CD8-positive, alpha-beta memory T cell (primary cell): Measurements from ENCODE around the gene EXTL1. TPM values are rescaled to one million over a fixed set of nuclear protein-coding genes. Genes with fewer than 3 reads are reported as not detected.

Experiments
- CTCF ChIA-PET: fragments of 350-600 bp; sonication (Branson Sonifier 250); formaldehyde crosslinking; loops from one replicate; lab custom pipeline; 2021; ENCODE audit warnings: antibody characterized with exemption; lab: Charles Lee
- POLR2A ChIA-PET: fragments of 350-600 bp; sonication (Branson Sonifier 250); formaldehyde crosslinking; loops from one replicate; lab custom pipeline; 2021; ENCODE audit warnings: antibody characterized with exemption; lab: Charles Lee
- DNase-seq, 5 donors: peaks; one replicate each; pipeline versions ENCODE4 v3.0.0 to v3.0.0-alpha.2; 2020 to 2022; ENCODE audit warnings: mixed read lengths in 1 of 5
- H3K27ac ChIP-seq: one replicate; pipeline ENCODE4 v1.7.0; 2013; ENCODE audit warnings: low read depth, mild to moderate bottlenecking, low read length, moderate library complexity
- H3K27me3 ChIP-seq: 2 replicates; pipeline ENCODE4 v1.7.0; 2013; ENCODE audit warnings: low read length, mild to moderate bottlenecking; ENCODE audit not compliant: insufficient read depth, poor library complexity, severe bottlenecking
- H3K36me3 ChIP-seq: 2 replicates; pipeline ENCODE4 v1.7.0; 2013; ENCODE audit warnings: mild to moderate bottlenecking, low read length, moderate library complexity; ENCODE audit not compliant: insufficient read depth
- H3K4me1 ChIP-seq: 2 replicates; pipeline ENCODE4 v1.7.0; 2013; ENCODE audit warnings: mild to moderate bottlenecking, low read length, moderate library complexity; ENCODE audit not compliant: insufficient read depth
- H3K4me3 ChIP-seq: 2 replicates; pipeline ENCODE4 v1.7.0; 2013; ENCODE audit warnings: mild to moderate bottlenecking, low read length
- H3K9me3 ChIP-seq: 2 replicates; pipeline ENCODE4 v1.7.0; 2013; ENCODE audit warnings: mild to moderate bottlenecking, low read length
- H3K27ac Mint-ChIP-seq, 8 donors: one replicate each; pipeline ENCODE4 v1.8.0; 2020 to 2021; ENCODE audit warnings: mixed read lengths in 8 of 8, mild to moderate bottlenecking in 6 of 8, inconsistent platforms in 3 of 8, moderate library complexity in 3 of 8
- H3K27me3 Mint-ChIP-seq, 2 donors: one replicate each; pipeline ENCODE4 v1.8.0; 2020 to 2021; ENCODE audit warnings: mixed read lengths in 2 of 2, mild to moderate bottlenecking in 1 of 2, moderate library complexity in 1 of 2
- H3K36me3 Mint-ChIP-seq, 3 donors: one replicate each; pipeline ENCODE4 v1.8.0; 2020 to 2021; ENCODE audit warnings: mixed read lengths in 3 of 3, inconsistent platforms in 1 of 3, mild to moderate bottlenecking in 1 of 3
- H3K4me1 Mint-ChIP-seq, 3 donors: one replicate each; pipeline ENCODE4 v1.8.0; 2020 to 2021; ENCODE audit warnings: mixed read lengths in 3 of 3, inconsistent platforms in 1 of 3, mild to moderate bottlenecking in 1 of 3
- H3K4me3 Mint-ChIP-seq, 7 donors: one replicate each; pipeline ENCODE4 v1.8.0; 2020 to 2021; ENCODE audit warnings: mixed read lengths in 7 of 7, mild to moderate bottlenecking in 6 of 7, moderate library complexity in 4 of 7, inconsistent platforms in 2 of 7
- H3K9me3 Mint-ChIP-seq, 5 donors: one replicate each; pipeline ENCODE4 v1.8.0; 2020 to 2022; ENCODE audit warnings: mixed read lengths in 5 of 5, mild to moderate bottlenecking in 3 of 5, moderate library complexity in 2 of 5, inconsistent platforms in 1 of 5
- polyA plus RNA-seq: library from polyadenylated mRNA; unstranded; fragments of 300-500 nt; fragmentation: Illumina TruSeq; gene quantifications from one replicate; pipeline ENCODE4 v1.2.3, GENCODE V29; 2021
- total RNA-seq, 2 experiments: library from RNA; stranded (reverse); gene quantifications; one replicate each; pipeline ENCODE4 v1.2.3, GENCODE V29; 2021

EXTL1 gene
- total and polyA plus RNA-seq, 3 experiments from 2014 or later, result not detected

DNA sequence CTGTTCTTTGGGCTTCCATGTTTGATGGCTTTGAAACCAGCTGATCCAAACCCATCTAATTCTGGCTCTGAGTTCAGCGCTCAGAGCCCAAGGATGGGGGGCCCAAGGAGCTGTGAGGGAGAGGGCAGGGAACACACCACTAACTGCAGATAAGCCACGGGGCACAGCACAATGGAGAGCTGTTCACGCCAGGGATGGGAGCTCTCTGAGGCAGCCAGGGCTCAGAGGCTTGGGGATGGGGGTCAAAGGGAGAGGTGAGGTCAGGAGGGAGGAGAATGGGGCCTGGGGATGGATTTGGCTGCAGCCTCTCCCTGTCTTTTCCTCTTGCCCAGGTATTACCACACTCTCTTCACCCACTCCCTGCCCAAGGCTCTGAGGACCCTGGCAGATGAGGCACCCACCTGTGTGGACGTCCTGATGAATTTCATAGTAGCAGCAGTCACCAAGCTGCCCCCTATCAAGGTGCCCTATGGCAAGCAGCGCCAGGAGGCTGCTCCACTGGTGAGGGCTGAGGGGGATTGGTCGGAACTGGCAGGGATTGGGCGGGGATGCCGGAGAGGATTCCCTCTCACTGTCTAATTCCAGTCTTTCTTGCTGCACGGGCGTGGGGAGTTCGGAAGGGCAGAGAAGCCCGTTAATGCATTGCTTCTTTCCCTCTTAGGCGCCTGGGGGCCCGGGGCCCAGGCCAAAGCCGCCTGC, 13.1 kb downstream of the EXTL1 start:
- H3K27ac ChIP-seq, result peak overlapping the region; percentile 88
- ChIA-PET CTCF (interaction anchor here (0.6 to 2.1 kb wide), 11 partner anchors 9 to 199 kb away, joined by 3 to 10 read pairs (median 4); partner anchors contain the start of gene CEP85), POLR2A (no interaction called here)

DNA sequence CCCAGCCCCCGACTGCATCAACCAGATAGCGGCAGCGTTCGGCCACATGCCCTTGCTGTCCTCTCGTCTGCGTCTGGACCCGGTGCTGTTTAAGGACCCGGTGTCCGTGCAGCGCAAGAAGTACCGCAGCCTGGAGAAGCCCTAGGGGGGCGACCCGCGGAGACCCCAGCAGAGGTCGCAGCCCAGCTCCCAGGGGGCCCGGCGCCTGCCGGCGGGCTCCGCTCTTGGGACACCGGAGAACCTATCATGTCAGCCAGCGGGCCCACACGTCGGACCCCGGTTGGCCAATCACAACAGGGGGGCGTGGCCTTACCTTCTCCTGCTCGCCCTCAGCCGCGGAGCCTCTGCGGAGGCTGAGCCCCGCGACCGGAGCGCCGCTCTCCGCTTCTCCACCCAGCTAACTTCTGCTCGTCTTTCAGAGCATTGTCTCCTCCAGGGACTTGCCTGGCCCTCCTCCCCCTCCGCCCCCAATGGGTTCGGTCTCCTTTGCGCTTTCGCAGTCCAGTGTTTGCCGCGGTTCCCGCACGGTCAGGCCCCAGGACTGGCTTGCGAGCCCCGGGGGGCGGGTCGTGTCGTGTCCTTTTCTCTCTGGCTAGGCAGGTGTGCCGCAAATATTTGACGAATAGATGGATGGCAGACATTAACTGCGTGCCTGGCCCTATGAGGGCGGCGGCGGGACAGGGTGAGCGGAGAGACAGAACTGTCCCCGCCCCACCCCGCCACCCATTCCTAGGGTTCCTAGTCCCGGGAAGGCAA, 13.8 kb downstream of the EXTL1 start:
- H3K4me3 ChIP-seq, result peak overlapping the region; percentile 96
- H3K4me1 ChIP-seq, result peaks cover 6% of the 10 kb centered on the region
- peak overlapping the region; percentile 88 for H3K27ac ChIP-seq
- peaks cover 3 to 4% of the 10 kb centered on the region in 2 donors for H3K27me3 Mint-ChIP-seq
- H3K4me1 Mint-ChIP-seq, result peaks cover 6 to 13% (median 12%) of the 10 kb centered on the region in 3 donors
- peak overlapping the region; percentile 93 to 97 (median 95) for H3K4me3 Mint-ChIP-seq
- H3K27ac Mint-ChIP-seq, result peak overlapping the region; percentile 80 to 98 (median 92)
- ChIA-PET POLR2A (no interaction called here), CTCF (interaction anchor here (0.6 to 2.1 kb wide), 14 partner anchors 8 to 199 kb away, joined by 3 to 10 read pairs (median 4); partner anchors contain the start of gene CEP85)
- H3K36me3 Mint-ChIP-seq, result peaks cover 0 to 5% (median 0%) of the 10 kb centered on the region in 3 donors
- H3K27me3 ChIP-seq, result no peaks in the 10 kb centered on the region
- peak; percentile 89 to 95 (median 91) for DNase-seq
- no peaks in the 10 kb centered on the region for H3K9me3 ChIP-seq
- H3K9me3 Mint-ChIP-seq, result no peaks in the 10 kb centered on the region
- H3K36me3 ChIP-seq, result no peaks in the 10 kb centered on the region

More for the DNA sequence above, 13.1 kb downstream of the EXTL1 start:
- H3K4me3 ChIP-seq, result peak overlapping the region; percentile 96
- DNase-seq, result no peak
- H3K9me3 ChIP-seq, result no peaks in the 10 kb centered on the region
- Mint-ChIP-seq H3K4me1 (peaks cover 6 to 13% (median 12%) of the 10 kb centered on the region in 3 donors), H3K27me3 (peaks cover 4 to 7% of the 10 kb centered on the region in 2 donors), H3K36me3 (peaks cover 0 to 5% (median 0%) of the 10 kb centered on the region in 3 donors), H3K9me3 (no peaks in the 10 kb centered on the region), H3K27ac (peak overlapping the region in 5 of 8 donors; percentile 42 to 88 (median 76)), H3K4me3 (peak overlapping the region; percentile 93 to 97 (median 95))
- no peaks in the 10 kb centered on the region for H3K36me3 ChIP-seq
- H3K4me1 ChIP-seq, result peaks cover 6% of the 10 kb centered on the region
- no peaks in the 10 kb centered on the region for H3K27me3 ChIP-seq

GRCh38 chr1:26035959-26036755, 14.6 kb downstream of the EXTL1 start:
- POLR2A ChIA-PET, result no interaction called here
- CTCF ChIA-PET, result interaction anchor here (0.6 to 2.1 kb wide), 21 partner anchors 9 to 397 kb away, joined by 3 to 10 read pairs (median 4); partner anchors contain the start of genes CEP85, SLC30A2 and ZNF593
- Mint-ChIP-seq H3K4me1 (peaks cover 6 to 13% (median 12%) of the 10 kb centered on the region in 3 donors), H3K36me3 (peaks cover 0 to 5% (median 0%) of the 10 kb centered on the region in 3 donors), H3K27me3 (peaks cover 0 to 3% of the 10 kb centered on the region in 2 donors), H3K9me3 (no peaks in the 10 kb centered on the region), H3K4me3 (peak overlapping the region; percentile 93 to 97 (median 95)), H3K27ac (peak overlapping the region; percentile 80 to 98 (median 92))
- peak overlapping the region; percentile 88 for H3K27ac ChIP-seq
- H3K9me3 ChIP-seq, result no peaks in the 10 kb centered on the region
- peaks cover 6% of the 10 kb centered on the region for H3K4me1 ChIP-seq
- peak overlapping the region; percentile 96 for H3K4me3 ChIP-seq
- peak; percentile 65 to 79 (median 70) for DNase-seq
- H3K27me3 ChIP-seq, result no peaks in the 10 kb centered on the region
- no peaks in the 10 kb centered on the region for H3K36me3 ChIP-seq

DNA sequence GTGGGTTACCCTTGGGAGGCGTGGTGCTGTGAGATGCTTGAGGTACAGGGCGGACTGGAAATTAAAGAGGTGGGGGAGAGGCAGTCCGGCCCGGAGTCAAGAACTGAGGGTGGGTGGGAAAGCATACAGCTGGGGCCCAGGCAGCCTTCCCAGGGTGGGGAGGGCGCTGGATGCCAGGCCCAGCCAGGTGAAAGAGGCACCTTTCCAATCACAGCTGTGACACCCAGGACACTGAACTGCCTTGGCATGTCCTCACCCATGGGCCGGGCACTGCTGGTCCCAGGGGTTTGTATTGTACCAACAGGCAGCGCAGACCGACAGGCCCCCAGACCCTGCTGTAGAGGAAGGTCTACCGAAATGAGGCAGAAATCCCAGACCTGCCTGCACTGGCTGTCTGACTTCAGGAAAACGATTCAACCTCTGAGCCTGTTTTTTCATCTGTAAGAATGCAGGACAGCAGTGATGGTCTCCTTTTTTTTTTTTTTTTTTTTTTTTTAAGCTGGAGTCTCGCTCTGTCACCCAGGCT, 15.2 kb downstream of the EXTL1 start:
- H3K27ac Mint-ChIP-seq, result no peak overlapping the region
- peak overlapping the region in 2 of 7 donors; percentile 23 to 31 for H3K4me3 Mint-ChIP-seq
- peaks cover 6 to 13% (median 12%) of the 10 kb centered on the region in 3 donors for H3K4me1 Mint-ChIP-seq
- no peak overlapping the region for H3K27ac ChIP-seq
- DNase-seq, result no peak
- ChIA-PET CTCF (interaction anchor here (0.6 to 2.1 kb wide), 18 partner anchors 9 to 396 kb away, joined by 3 to 10 read pairs (median 4); partner anchors contain the start of genes SLC30A2 and ZNF593), POLR2A (no interaction called here)
- no peaks in the 10 kb centered on the region for H3K9me3 ChIP-seq
- peaks cover 0 to 5% (median 0%) of the 10 kb centered on the region in 3 donors for H3K36me3 Mint-ChIP-seq
- peaks cover 4% of the 10 kb centered on the region in 2 donors for H3K27me3 Mint-ChIP-seq
- no peaks in the 10 kb centered on the region for H3K36me3 ChIP-seq
- no peaks in the 10 kb centered on the region for H3K27me3 ChIP-seq
- H3K9me3 Mint-ChIP-seq, result no peaks in the 10 kb centered on the region
- no peak overlapping the region for H3K4me3 ChIP-seq
- H3K4me1 ChIP-seq, result peaks cover 6% of the 10 kb centered on the region

- no peak overlapping the region for H3K27ac ChIP-seq
- DNase-seq, result no peak
- H3K4me1 ChIP-seq, result peaks cover 6% of the 10 kb centered on the region
- Mint-ChIP-seq H3K27me3 (peaks cover 2 to 11% of the 10 kb centered on the region in 2 donors), H3K36me3 (peaks cover 0 to 5% (median 0%) of the 10 kb centered on the region in 3 donors), H3K27ac (peak overlapping the region in 1 of 8 donors; percentile 27), H3K9me3 (no peaks in the 10 kb centered on the region), H3K4me3 (peak overlapping the region in 1 of 7 donors; percentile 68), H3K4me1 (peaks cover 6 to 13% (median 12%) of the 10 kb centered on the region in 3 donors)
- POLR2A ChIA-PET, result no interaction called here
- H3K9me3 ChIP-seq, result no peaks in the 10 kb centered on the region
- no peaks in the 10 kb centered on the region for H3K36me3 ChIP-seq
- H3K4me3 ChIP-seq, result no peak overlapping the region
- CTCF ChIA-PET, result no interaction called here
- H3K27me3 ChIP-seq, result peaks cover 3% of the 10 kb centered on the region
These were observed 16.3 kb downstream of the EXTL1 start for GRCh38 chr1:26037904-26038303.

DNA sequence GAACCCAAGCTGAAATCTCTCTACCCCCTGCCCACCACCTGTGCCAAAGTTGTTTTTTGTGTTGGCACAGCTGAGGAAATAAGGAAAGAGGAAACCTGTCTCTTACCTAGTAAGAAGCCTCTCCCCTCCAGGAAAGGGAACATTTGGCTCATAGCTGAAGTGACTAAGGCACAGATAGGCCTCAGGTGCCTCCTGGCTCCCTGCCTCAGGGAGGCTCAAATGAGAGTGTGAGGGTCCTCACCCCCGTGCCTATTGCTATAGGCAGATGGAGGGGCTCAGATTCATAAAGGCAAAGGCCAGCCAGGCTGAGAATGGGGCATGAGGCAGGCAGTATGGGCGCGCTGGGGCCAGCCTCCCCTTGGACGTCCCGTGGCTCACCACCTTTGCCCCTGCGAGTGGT, 16.9 kb downstream of the EXTL1 start:
- no peak for DNase-seq
- Mint-ChIP-seq H3K4me3 (peak overlapping the region in 2 of 7 donors; percentile 47 to 68), H3K36me3 (peaks cover 0 to 5% (median 0%) of the 10 kb centered on the region in 3 donors), H3K27me3 (peaks cover 6 to 17% of the 10 kb centered on the region in 2 donors), H3K9me3 (no peaks in the 10 kb centered on the region), H3K4me1 (peaks cover 6 to 13% (median 12%) of the 10 kb centered on the region in 3 donors), H3K27ac (no peak overlapping the region)
- H3K27ac ChIP-seq, result no peak overlapping the region
- no peaks in the 10 kb centered on the region for H3K9me3 ChIP-seq
- ChIA-PET CTCF (no interaction called here), POLR2A (no interaction called here)
- H3K4me3 ChIP-seq, result no peak overlapping the region
- H3K36me3 ChIP-seq, result no peaks in the 10 kb centered on the region
- peaks cover 6% of the 10 kb centered on the region for H3K4me1 ChIP-seq
- peaks cover 6% of the 10 kb centered on the region for H3K27me3 ChIP-seq

DNA sequence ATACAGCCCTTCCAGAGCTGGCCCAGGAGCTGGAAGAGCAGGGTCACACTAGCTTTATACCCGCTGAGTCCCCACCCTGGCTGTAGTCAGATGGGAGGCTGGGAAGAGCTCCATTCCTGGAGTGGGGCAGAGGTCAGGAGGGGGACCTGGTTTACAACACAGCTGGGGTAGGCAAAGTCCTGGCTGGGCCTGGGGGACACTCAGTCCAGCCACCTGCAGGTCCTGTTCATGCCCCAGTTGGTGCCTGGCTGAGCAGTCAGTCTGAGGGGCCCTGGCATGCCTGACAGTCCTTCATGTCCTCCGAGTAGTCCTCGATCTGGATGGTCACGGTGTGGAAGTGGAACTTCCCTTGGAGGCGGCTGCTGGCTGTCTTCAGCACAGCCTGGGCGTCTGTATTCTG, 17.3 kb downstream of the EXTL1 start:
- Mint-ChIP-seq H3K27ac (no peak overlapping the region), H3K4me1 (peaks cover 6 to 13% (median 12%) of the 10 kb centered on the region in 3 donors), H3K4me3 (peak overlapping the region in 1 of 7 donors; percentile 38), H3K27me3 (peaks cover 10 to 21% of the 10 kb centered on the region in 2 donors), H3K9me3 (no peaks in the 10 kb centered on the region), H3K36me3 (peaks cover 0 to 5% (median 0%) of the 10 kb centered on the region in 3 donors)
- POLR2A ChIA-PET, result no interaction called here
- no peak for DNase-seq
- Histone ChIP-seq H3K27me3 (peaks cover 6% of the 10 kb centered on the region), H3K36me3 (no peaks in the 10 kb centered on the region), H3K9me3 (no peaks in the 10 kb centered on the region), H3K27ac (no peak overlapping the region), H3K4me3 (no peak overlapping the region), H3K4me1 (peaks cover 6% of the 10 kb centered on the region)
- CTCF ChIA-PET, result no interaction called here
